Measurements from ENCODE around the gene ACIN1.

The ACIN1 gene

DNA sequence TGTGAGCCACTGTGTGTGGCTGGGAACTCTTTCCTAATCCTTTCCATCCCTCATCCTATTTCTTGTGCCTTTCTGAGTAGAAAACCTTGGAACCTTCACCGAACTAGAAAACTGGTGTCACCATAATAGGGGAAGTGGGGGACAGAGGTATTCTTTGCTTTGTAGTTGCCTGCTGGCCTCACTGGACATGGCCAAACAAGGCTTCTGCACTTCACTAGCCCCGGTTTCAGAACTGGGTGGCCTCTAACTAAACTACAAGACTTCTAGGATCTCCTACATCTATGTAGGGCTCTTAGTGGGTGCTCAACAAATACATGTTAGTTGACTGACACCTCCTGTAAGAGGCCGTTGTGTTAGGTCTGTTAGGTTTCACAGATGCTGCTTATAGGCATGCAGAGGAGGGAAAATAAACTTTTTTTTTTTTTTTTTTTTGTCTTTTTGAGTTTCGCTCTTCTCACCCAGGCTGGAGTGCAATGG lies 10.4 kb upstream of the ACIN1 start:
- DNase-seq, result no peak

DNA sequence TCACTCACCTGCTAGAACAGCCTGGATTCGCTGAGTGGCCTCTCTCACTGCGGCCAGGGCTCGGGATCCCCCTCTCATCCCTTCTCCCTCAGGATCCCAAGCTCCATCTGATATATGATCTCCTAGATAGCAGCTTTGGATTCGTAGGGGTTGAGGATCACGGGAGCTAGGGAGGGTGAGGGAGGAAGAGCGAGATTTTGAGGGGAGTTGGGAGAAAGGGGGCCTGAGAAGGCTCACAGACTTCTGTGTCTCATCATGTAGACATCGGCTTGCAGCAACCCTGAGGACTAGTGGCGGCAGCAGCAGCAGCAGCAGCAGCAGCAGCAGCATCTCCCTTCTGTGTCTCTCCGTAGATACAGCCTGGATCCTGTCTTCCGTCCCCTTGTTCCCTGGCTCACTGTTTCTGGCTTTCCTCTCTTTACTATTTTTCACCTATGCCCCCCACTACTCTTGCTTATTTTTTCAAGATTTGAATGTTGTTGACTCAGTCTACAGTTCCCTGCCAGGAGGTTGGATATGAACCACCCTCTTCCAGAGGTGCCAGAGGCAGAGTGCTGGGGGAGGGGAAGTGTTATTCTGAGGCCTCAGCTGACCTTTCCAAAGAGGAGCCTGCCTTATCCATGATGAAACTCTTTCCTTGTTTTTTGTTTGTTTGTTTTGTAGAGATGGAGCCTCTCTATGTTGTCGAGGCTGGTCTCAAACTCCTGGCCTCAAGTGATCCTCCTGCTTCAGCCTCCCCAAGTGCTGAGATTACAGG lies 9.8 kb upstream of the ACIN1 start, which contains the start of gene CIROP:
Gene CIROP, minus strand, starts transcription at position 399 of the 757 bp plus-strand sequence. Its CDS starts 69 bp downstream, at position 330.
- DNase-seq, result no peak

DNA sequence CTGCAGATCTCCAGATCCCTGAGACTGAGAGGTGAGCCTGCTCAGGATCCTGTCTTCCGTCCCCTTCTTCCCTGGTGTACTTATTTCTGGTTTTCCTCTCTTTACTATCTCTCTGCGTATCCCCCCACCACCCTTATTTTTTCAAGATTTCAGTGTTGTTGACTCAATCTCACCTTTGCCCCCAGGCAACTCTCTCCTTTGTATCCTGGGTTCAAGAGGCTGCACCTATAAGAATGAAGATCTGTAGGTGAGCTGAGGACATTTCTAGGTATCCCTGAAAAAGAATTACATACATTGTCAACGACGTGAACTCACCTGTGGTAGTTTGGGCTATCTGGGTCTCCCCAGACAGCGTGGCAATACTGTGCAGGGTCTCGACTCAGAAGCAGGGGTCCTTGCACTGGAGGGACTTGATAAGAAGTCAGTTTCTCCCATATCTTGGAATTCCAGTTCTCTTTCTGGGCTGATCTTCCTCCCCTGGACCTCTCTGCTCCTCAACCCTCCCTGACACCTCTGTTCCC lies 9.2 kb upstream of the ACIN1 start:
- no peak for DNase-seq

DNA sequence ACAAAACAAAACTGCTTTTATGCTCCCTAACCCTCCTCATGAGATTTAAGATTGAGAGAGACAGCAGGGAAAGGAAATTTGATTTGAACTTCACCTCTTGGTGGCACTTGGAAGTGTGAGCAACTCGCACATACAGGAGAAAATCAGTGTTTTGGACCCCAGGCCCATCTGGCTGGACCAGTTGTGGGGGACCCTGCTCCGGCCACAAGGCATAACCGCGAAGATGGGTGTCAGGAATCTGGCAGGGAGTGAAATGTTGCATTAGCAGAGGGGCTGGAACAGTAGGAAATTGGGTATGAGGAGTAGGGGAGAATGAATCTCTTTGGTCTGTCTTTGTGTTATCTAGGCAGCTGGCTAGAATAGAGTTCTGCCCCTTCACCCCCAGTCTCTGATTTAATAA lies 8.6 kb upstream of the ACIN1 start:
- DNase-seq, result no peak

DNA sequence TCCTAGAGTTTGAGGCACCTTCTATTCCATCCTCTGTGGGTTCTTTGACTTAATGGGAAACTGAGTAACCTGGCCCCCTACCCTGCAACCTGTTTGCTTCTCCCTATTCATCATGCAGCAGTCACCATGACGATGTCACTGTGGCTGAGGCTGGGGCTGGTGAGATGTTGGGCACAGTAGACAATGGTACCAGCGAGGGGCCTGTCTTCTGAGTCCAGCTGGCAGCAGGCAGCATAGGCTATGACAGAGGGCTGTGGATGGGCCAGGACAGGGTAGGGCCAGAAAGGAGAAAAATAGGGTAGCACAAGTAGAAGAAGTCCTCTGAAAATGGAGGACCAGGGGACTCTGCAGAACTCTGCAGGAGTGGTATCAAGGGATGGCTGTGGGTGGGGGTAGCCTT lies 7.9 kb upstream of the ACIN1 start:
- no peak for DNase-seq

DNA sequence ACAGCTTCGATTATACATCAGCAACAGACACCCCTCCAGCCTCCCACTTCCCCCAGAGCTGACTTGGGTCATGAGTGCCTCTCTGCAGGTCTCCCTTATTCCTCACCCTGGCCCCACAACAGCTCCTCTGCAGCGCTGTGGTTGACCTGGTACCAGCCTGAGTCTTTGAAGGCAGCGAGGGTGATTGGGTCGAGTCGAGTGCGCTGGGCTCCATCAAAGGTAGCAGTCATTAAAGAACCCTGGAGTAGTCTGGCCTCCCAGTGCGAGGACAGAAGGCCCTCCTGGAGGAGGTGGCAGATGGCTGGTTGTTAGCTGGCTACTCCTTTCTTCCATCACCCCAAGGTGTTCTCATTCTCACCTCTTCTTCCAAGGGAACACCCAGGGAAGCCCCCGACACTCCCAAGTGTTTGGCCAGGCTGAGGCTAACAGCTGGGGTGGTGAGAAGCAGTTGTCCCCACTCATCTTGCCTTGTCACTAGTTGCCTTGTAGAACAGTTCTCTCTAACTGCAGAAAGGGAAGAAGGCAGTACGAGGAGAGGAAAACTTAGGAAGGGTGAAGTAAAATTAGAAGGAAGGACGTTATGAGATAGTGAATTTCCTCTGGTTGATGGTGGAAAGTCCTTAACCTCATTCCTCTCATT lies 7.2 kb upstream of the ACIN1 start:
- no peak for DNase-seq

DNA sequence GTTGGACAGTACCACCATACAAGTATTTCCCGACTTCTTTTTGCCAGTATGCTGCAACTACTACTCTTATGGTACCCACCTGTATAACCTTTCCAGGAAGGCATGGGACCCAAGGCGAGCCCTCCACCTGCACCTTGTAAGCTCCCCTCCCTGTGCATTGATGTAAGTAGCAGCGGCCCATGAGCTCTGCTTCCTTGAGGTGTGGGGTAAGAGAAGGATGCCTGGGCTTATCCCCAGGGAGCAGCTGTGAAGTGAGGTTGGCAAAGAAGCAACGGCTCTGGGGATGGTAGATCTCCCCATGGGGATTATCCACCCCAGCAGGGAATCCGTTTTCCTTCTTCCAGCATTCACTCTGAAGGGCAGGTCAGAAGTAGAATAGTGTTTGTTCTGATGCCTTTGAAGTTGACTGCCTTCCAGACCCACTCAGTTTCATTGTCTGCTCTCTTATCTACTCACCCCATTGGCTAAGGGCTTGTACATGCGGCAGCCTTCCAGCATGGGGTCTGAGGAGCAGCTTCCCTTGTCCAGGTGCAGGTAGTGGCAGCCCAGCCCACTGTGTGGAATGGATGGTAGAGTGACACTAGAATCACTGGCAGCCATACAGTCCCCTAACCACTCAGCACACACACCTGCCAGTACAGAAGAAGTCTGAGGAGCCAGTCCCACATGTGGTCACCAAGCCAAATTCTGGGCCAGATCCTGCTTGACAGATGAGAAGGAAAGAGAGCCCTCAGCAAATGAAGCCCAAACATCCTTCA lies 6.5 kb upstream of the ACIN1 start:
- DNase-seq, result no peak

DNA sequence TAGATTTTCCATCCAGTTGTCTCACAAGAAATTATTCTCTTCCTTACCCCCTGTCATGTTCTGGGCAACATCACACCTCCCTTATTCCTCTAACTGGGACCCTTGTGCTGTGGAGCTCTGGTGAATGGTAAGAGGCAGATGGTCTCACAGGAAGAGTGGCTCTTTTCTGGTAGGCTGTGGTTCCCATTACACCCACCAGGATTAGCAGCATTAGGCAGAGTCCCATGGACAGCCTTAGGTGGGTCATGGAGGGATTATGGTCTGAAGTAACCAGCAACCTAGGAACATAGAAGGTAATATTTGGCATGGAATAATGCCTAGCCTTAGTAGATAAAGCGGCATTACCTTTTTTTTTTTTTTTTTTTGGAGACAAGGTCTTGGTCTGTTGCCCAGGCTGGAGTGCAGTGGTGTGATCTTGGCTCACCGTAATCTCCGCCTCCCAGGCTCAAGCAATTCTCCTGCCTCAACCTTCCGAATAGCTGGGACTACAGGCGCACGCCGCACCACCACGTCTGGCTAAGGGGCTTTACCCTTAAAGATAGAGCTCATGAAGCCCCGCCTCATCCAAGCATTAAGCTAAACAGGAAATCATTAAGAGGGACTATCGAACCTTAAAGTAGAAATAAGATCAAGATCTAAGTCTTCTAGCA lies 4.4 kb upstream of the ACIN1 start:
- DNase-seq, result no peak

DNA sequence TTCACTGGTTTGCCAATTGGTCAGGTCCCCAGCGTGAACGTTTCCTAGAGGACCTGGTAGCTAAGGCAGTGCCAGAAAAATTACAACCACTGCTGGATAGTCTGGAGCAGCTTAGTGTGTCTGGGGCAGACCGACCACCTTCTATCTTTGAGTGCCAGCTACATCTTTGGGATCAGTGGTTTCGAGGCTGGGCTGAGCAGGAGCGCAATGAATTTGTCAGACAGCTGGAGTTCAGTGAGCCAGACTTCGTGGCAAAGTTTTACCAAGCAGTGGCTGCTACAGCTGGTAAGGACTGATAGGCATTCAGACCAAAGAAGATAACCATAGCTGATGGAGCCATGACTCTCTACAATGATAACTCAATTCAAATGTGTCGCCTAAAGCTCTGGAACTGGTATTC lies 2.9 kb upstream of the ACIN1 start:
- DNase-seq, result no peak

DNA sequence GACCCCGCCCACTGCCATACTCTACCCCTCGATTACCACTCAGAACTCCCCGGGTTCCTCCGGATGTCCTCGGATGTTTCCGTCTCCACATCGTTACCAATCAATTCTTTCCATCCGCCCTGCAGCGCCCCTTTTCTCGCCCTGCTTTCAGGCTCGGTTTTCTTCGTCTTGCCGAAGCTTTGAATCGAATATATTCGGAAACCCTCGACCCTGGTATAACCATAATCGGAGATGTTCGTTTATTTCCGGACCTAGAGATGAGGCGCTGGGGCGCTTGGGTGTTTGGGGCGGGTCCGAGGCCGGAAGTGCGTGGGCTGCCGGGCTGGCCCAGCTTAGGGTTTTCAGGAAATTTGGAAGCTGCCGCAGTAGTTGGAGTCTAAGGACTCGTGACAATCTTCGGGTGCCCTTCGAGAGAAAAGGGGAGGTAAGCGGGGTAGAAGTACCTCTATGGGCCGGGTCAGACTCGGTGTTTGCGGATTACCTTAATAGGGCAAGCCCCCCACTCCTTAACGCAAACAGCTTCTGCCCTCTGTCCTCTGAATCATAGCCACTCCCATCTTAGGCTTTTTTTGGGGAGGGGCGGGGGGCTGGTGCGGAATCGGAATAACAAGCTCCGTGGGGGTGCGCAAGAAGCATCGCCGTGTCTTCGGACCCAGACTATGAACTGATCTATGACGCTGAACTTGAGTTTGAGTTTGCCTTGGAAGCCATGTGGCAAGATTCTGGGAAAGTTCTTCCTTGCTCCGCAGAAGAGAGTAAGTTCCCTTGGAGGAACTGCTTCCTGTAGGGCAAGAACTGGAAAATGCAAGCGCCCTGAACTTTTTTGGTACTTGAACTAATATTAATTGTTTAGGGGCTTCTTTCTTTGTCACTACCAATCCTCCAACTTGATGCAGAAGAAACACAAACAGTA lies 516 bp upstream of the ACIN1 start, which contains the start of gene C14orf119:
Gene C14orf119, plus strand, starts transcription at position 310 of the 913 bp plus-strand sequence. CDS start 2,154 bp downstream, outside the sequence.
- no peak for DNase-seq

DNA sequence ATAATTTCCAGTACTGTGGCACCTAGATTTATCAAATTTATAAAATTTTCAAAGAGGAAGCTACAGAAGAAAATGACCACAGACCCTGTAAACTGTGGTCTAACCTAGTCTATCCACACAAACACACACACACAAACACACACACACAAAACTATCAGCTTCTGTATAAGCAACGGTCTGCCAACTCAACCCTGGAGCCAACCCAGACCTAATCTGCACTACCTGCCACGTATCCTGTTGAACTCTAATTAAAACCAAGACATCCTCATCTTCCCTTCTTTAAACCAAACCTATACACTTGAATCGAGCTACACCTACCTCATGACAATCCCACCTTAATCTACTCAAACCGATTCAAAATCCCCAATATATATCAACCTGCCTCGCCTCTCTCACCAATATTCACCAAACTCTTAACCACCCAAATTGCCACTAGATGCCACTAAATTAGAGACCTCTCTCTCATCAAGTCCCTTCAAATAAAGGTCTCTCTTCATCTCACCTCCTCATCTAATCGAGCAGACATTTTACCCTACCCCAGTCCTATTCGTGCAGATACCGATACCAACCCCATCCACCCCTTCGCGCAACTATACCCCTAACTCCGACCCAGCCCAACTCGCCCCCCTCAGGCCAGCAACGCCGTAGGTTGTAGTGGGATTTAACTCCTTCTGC lies 808 bp downstream of the ACIN1 start:
- no peak for DNase-seq

DNA sequence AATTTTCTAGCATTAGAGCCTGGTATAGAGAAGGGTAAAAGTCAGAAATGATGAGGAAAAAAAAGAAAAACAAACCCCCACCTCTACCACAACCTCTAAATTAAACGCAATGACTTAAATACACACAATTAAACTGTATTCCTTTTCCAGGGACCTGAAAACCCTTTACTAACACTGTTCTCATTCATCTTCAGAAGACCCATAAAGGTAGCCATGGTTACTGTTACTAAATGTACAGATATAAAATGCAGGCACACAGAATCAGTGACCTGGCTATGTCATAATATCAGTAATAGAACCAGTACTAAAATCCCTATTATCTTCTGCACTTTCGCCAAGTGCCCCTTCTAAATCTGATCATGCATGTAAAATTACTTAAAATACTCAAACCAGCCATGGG lies 1.4 kb downstream of the ACIN1 start:
- no peak for DNase-seq

DNA sequence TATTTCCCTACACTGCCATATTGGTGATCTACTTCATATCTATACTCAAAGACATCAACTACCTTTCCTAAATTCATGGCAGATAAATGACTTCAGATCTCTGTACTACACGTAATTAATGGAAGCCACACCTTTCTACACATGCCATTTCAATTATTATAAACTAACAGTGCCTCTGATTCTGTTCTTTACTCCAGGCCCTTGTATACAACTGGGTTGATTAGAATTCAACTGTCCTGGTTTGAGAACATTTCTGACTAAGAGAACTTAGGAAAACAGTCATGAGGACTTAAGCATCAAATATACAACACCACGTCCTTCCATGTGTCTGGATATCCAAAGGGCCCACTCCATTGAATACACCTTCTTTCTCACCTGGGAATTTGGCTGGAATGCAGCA lies 1.8 kb downstream of the ACIN1 start:
- no peak for DNase-seq

DNA sequence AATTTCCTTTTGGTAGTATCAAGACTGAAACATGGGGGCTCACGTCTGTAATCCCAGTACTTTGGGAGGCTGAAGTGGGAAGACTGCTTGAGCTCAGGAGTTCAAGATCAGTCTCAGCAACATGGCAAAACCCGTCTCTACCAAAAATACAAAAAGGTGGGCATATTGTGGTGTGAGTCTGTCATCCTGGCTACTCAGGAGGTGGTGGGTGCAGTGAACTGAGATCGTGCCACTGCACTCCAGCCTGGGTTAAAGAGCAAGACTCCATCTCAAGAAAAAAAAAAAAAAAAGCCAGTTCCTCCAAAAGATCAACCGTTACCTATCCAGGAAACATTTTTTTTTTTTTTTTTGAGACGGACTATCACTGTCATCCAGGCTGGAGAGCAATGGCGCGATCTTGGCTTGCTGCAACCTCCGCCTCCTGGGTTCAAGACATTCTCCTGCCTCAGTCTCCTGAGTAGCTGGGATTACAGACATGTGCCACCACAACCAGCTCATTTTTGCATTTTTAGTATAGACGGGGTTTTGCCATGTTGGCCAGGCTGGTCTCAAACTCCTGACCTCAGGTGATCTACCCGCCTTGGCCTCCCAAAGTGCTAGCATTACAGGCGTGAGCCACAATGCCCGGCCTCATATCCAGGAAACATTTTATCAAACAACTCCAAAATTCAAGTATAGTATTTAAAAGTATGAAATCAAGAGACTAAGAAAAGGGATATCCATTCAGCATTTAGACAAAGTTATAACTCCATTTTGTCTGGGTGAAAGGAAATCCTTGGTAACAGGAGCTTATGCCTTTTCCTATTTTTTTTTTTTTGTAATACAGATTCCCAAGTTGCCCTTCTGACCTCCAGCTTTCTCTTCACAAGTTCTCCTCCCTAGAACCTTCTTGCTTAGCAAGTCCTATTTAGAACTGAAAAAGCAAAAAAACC lies 3.4 kb downstream of the ACIN1 start:
- no peak for DNase-seq

DNA sequence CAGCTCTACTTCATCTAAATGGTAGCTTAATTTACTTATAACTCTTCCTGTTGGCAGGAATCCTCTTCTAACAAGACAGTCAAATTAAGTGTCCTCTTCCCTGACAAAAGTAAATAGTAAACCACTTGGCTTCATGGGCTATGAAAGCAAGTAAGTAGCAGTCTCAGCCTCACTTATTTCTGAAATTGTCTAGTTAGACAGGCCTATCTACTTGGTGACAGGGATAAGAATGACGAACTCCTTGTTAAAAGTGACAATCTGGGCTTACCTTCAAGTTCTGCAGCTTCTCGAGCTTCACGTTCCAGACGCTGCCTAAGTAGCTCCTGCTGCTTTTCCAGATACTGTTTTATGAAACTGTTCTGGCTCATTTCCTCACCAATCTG lies 4.7 kb downstream of the ACIN1 start:
- no peak for DNase-seq

DNA sequence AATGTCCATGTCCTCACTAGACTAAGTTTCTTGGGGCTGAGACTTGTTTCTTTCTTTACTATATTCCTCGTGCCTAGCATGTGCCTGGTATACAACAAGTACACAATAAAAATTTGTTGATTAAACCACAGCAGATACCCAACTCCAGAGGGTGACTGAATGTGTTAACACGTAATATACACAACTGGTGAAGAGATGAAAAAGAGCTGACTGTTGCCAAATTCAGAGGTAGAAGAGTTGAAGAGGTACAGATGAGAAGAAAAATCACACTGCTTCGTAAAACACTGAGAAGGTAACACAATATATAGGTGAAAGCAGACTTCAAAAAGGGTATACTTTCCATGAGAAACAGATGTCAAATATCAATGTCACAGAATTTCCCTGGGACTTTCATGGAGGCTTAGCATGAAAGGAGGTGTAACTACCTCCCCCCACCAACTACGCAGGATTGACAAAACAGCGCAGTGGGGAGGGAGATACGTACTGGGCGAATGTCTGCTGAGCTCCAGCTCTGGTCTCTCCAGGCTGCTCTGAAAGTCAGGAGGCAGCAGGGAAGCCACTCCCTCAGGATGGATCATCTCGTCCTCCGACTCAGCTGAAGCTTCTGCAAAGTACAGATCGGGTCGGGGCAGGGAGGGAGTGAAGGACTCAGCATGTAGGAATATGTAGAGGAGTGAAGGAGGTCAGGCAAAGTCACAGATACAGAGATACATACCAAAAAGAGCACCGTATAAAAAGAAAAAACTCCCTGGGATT lies 5.3 kb downstream of the ACIN1 start:
- DNase-seq, result no peak

DNA sequence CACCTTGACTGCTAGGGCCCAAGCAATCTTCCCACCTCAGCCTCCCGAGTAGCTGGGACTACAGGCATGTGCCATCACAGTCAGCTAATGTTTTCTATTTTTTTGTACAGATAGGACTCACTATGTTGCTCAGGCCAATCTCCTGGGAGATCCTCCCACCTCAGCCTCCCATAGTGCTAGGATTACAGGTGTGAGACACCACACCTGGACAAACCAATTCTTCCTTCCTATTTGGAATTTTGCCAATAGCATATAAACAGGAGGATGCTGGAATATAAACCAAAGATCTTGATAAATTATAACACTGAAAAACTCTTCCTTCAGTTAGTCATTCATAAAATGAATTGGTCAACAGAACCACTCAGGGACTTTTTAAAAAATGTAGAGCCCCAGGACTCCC lies 8.4 kb downstream of the ACIN1 start:
- no peak for DNase-seq

DNA sequence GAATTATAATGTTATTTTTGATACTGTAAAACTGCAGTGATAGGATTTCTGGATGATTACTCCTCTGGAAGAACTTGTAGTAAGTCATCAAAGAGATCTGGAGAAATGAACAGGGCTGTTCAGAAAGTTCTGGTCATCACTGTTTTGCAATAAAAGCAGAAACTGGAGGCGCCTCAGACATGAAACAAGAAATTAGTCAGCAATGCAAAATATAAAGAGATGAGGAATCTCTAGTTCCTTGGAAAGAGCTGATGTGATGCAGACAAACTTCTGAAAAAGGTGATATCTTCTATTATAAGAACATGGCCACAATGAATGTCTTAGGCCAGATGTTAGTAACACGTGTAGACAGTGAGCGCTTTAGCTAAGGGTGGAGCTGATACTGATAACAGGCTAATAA lies 9.5 kb downstream of the ACIN1 start:
- DNase-seq, result no peak

DNA sequence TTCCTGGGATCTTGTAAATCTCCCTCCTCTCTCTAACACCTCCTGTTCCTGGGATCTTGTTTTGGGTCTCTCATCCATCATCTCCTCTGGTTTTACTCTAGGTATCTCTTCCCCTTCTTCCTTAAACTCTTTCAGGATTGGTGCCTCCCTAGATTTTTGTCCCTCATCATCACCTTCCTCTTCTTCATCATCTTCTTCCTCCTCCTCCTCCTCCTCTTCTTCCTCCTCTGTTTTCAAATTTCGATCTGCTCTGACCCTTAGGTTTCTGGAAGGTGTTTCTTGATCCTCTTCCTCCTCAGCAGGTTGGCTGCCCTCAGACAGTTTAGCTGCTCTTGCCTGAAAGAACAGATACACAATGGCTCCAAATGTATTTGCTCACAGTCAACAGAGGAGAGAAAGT lies 14.5 kb downstream of the ACIN1 start:
- no peak for DNase-seq

Data from NCI-H1694 (cell line).